BE2C (cell line): ENCODE data around the gene ATP10A.

Source experiments
- DNase-seq: peaks from one replicate; pipeline ENCODE4 v3.0.0-alpha.2; 2020
- H3K27me3 ChIP-seq: fragments of 250-450 bp; sonication (Bioruptor Pico); 2 replicates; pipeline ENCODE4 v1.5.1; 2020; ENCODE audit warnings: mild to moderate bottlenecking
- H3K36me3 ChIP-seq: fragments of 250-450 bp; sonication (Bioruptor Pico); 2 replicates; pipeline ENCODE4 v1.5.1; 2020; ENCODE audit warnings: mild to moderate bottlenecking
- H3K4me1 ChIP-seq: fragments of 250-450 bp; sonication (Bioruptor Pico); 2 replicates; pipeline ENCODE4 v1.5.1; 2020
- H3K4me3 ChIP-seq: 2 replicates; pipeline ENCODE4 v1.5.1; 2011; ENCODE audit warnings: low read depth, low read length
- H3K9me3 ChIP-seq: fragments of 250-450 bp; sonication (Bioruptor Pico); 2 replicates; pipeline ENCODE4 v1.5.1; 2020
- CTCF ChIP-seq: IDR thresholded peaks from 2 replicates; pipeline ENCODE4 v1.5.1; 2012; ENCODE audit warnings: mild to moderate bottlenecking, low read depth, low read length

The ATP10A gene

GRCh38 chr15:25894371-25894902 lies 31.3 kb upstream of the ATP10A start:
- H3K36me3 ChIP-seq: no peaks in the 10 kb centered on the region
- no peaks in the 10 kb centered on the region for H3K4me1 ChIP-seq
- no peak for TF ChIP-seq CTCF

GRCh38 chr15:25893596-25893995 lies 30.5 kb upstream of the ATP10A start:
- no peak overlapping the region for H3K4me3 ChIP-seq
- H3K4me1 ChIP-seq: no peaks in the 10 kb centered on the region
- no peaks in the 10 kb centered on the region for H3K9me3 ChIP-seq
- no peaks in the 10 kb centered on the region for H3K27me3 ChIP-seq
- TF ChIP-seq CTCF: no peak
- no peak for DNase-seq
- H3K36me3 ChIP-seq: no peaks in the 10 kb centered on the region

More at GRCh38 chr15:25894371-25894902, 31.3 kb upstream of the ATP10A start:
- no peak overlapping the region for H3K4me3 ChIP-seq
- no peaks in the 10 kb centered on the region for H3K27me3 ChIP-seq
- no peak for DNase-seq
- H3K9me3 ChIP-seq: no peaks in the 10 kb centered on the region

GRCh38 chr15:25892126-25892525 lies 29.0 kb upstream of the ATP10A start:
- no peak for TF ChIP-seq CTCF
- no peaks in the 10 kb centered on the region for H3K36me3 ChIP-seq
- DNase-seq: no peak
- no peaks in the 10 kb centered on the region for H3K9me3 ChIP-seq
- no peaks in the 10 kb centered on the region for H3K4me1 ChIP-seq
- no peaks in the 10 kb centered on the region for H3K27me3 ChIP-seq
- no peak overlapping the region for H3K4me3 ChIP-seq

- Histone ChIP-seq H3K4me1 (no peaks in the 10 kb centered on the region), H3K27me3 (no peaks in the 10 kb centered on the region), H3K36me3 (no peaks in the 10 kb centered on the region), H3K9me3 (no peaks in the 10 kb centered on the region), H3K4me3 (no peak overlapping the region)
- no peak for DNase-seq
- no peak for TF ChIP-seq CTCF
Observed at GRCh38 chr15:25891081-25891480, 28.0 kb upstream of the ATP10A start.

- no peak overlapping the region for H3K4me3 ChIP-seq
Observed at GRCh38 chr15:25890529-25890928, 27.4 kb upstream of the ATP10A start.

More at GRCh38 chr15:25890529-25890928, 27.4 kb upstream of the ATP10A start:
- H3K27me3 ChIP-seq: no peaks in the 10 kb centered on the region
- no peaks in the 10 kb centered on the region for H3K36me3 ChIP-seq
- H3K9me3 ChIP-seq: no peaks in the 10 kb centered on the region
- DNase-seq: no peak
- H3K4me1 ChIP-seq: no peaks in the 10 kb centered on the region
- no peak for TF ChIP-seq CTCF
